ENCODE data around the gene CENPP.

DNA sequence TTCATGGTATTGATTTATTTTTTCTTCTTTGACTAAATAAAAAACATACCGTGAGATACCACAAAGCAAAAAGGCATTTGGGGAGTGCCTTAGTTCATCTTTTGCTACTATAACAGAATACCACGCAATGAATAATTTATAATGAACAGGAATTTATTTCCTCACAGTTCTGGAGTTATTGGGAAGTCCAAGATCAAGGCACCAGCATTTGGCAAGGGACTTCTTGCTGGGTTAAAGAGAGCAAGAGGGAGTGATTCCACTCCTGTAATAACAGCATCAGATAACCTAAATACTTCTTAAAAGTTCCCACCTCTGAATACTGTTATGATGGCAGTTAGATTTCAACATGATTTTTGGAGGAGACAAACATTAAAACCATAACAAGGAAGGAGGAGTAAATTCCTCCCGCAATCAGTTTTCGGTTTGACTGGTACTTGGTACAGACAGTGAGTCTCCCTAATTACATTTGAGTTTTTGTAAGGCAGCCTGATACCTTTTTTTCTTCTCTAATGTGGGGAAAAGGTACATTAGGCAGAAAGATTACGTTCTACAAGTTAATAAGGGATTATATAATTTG is 107.3 kb downstream of the CENPP start:
- TF ChIP-seq GATA2 (IDR thresholded peaks at IDR 0.05; ENCODE audit: low read depth, low read length) (no peak), GATA3 (IDR thresholded peaks at IDR 0.05; ENCODE audit: low read depth, low read length) (no peak)

Data from SH-SY5Y (cell line).